A549 (cell line): ENCODE measurements around the gene PDE3B. TPM values are rescaled to one million over a fixed set of nuclear protein-coding genes. Genes with fewer than 3 reads are reported as not detected.

ENCODE experiments used
- ATAC-seq, 2 experiments: fragments of 200-7000 bp in 1 of 2; fragments of >200 bp in 1 of 2; cut with Nextera tagmentation in 1 of 2; cut with Tn5 transposase in 1 of 2; 3 replicates each; pipeline versions ENCODE4 v1.8.0 to v1.9.1; 2018 to 2020; ENCODE audit warnings: mild to moderate bottlenecking in 1 of 2, moderate library complexity in 1 of 2
- CTCF ChIA-PET: fragments of 300-600 bp; sonication (Branson Sonifier 250); formaldehyde crosslinking; extraction: SDS; loops from one replicate; lab custom pipeline; 2021; ENCODE audit warnings: antibody characterized with exemption, inconsistent platforms; lab: Yijun Ruan, JAX
- POLR2A ChIA-PET: fragments of 350-600 bp; formaldehyde crosslinking; extraction: SDS; loops from one replicate; lab custom pipeline; 2021; ENCODE audit warnings: antibody characterized with exemption, inconsistent platforms; lab: Yijun Ruan, JAX
- DNase-seq, 2 experiments: peaks; one replicate each; pipeline versions ENCODE4 v3.0.0 to v3.0.0-alpha.2; 2011 to 2016; ENCODE audit warnings: low read depth in 1 of 2, low spot score in 1 of 2
- FAIRE-seq: peaks from 2 replicates; lab custom pipeline; 2011; peaks lifted over from hg19 to GRCh38; lab: Jason Lieb, UNC
- H3K27ac ChIP-seq, 2 experiments: fragments of >200 bp; sonication (Bioruptor Twin); formaldehyde crosslinking; 3 replicates each; pipeline ENCODE4 v1.5.1; 2016 to 2017
- H3K4me1 ChIP-seq: fragments of >200 bp; sonication (Bioruptor Twin); formaldehyde crosslinking; 3 replicates; pipeline ENCODE4 v1.6.1; 2016
- H3K4me2 ChIP-seq: fragments of >200 bp; sonication (Bioruptor Twin); formaldehyde crosslinking; 3 replicates; pipeline ENCODE4 v1.6.1; 2016
- H3K4me3 ChIP-seq: fragments of >200 bp; sonication (Bioruptor Twin); formaldehyde crosslinking; 3 replicates; pipeline ENCODE4 v1.5.1; 2016
- H3K9me3 ChIP-seq: fragments of >200 bp; sonication (Bioruptor Twin); formaldehyde crosslinking; 3 replicates; pipeline ENCODE4 v1.6.1; 2016
- CEBPB ChIP-seq, 2 experiments: fragments of >200 bp in 1 of 2; sonication (Bioruptor Twin) in 1 of 2; formaldehyde crosslinking in 1 of 2; IDR thresholded peaks; 2 replicates each; pipeline ENCODE4 v1.6.1; 2012 to 2016
- EHF ChIP-seq: fragments of 250-450 bp; sonication (Bioruptor Pico); IDR thresholded peaks from 2 replicates; pipeline ENCODE4 v1.5.0; 2020; ENCODE audit warnings: mild to moderate bottlenecking
- FOSL2 ChIP-seq, 2 experiments: fragments of 450-650 bp in 1 of 2; fragments of >200 bp in 1 of 2; sonication (Bioruptor Twin) in 1 of 2; formaldehyde crosslinking; IDR thresholded peaks; 2 replicates each; pipeline versions ENCODE4 v1.5.0 to v1.6.1; 2016 to 2020; ENCODE audit warnings: mild to moderate bottlenecking in 1 of 2, moderate library complexity in 1 of 2
- FOXS1 ChIP-seq: fragments of 250-450 bp; sonication (Bioruptor Pico); IDR thresholded peaks from 2 replicates; pipeline ENCODE4 v1.5.0; 2020; ENCODE audit warnings: mild to moderate bottlenecking, moderate library complexity
- HEYL ChIP-seq: fragments of 250-450 bp; sonication (Bioruptor Pico); IDR thresholded peaks from 2 replicates; pipeline ENCODE4 v1.8.0; 2021; ENCODE audit warnings: mild to moderate bottlenecking, moderate library complexity
- HOXB5 ChIP-seq: fragments of 250-450 bp; sonication (Bioruptor Pico); IDR thresholded peaks from 2 replicates; pipeline ENCODE4 v1.5.0; 2020; ENCODE audit warnings: mild to moderate bottlenecking, moderate library complexity
- MAFK ChIP-seq: fragments of 450-650 bp; IDR thresholded peaks from 2 replicates; pipeline ENCODE4 v1.6.1; 2014; ENCODE audit not compliant: partially characterized antibody
- MYC ChIP-seq: IDR thresholded peaks from 2 replicates; pipeline ENCODE4 v1.6.1; 2012; ENCODE audit warnings: mild to moderate bottlenecking, inconsistent platforms, low read length, improper control_type of control experiment, borderline replicate concordance
- NPAS2 ChIP-seq: fragments of 250-450 bp; sonication (Bioruptor Pico); IDR thresholded peaks from 2 replicates; pipeline ENCODE4 v1.8.0; 2022; ENCODE audit warnings: mild to moderate bottlenecking, moderate library complexity, borderline replicate concordance
- NR3C1 ChIP-seq: fragments of >200 bp; sonication (Bioruptor Twin); formaldehyde crosslinking; IDR thresholded peaks from 3 replicates; pipeline ENCODE4 v1.6.1; 2017
- PHF8 ChIP-seq: fragments of 200-600 bp; sonication (generic); IDR thresholded peaks from 2 replicates; pipeline ENCODE4 v1.6.1; 2016; ENCODE audit warnings: low read depth, mild to moderate bottlenecking, antibody characterized with exemption, moderate library complexity, borderline replicate concordance
- POLR2AphosphoS2 ChIP-seq: conservative IDR thresholded peaks from 2 replicates; pipeline ENCODE4 v1.6.1; 2012; ENCODE audit warnings: low read length, improper control_type of control experiment, inconsistent platforms
- RAD21 ChIP-seq, 2 experiments: fragments of >200 bp in 1 of 2; sonication (Bioruptor Twin) in 1 of 2; formaldehyde crosslinking in 1 of 2; IDR thresholded peaks in 1 of 2; conservative IDR thresholded peaks in 1 of 2; 2 replicates in 1 of 2; 3 replicates in 1 of 2; pipeline ENCODE4 v1.6.1; 2012 to 2018; ENCODE audit warnings: inconsistent platforms in 1 of 2
- RARB ChIP-seq: fragments of 250-450 bp; sonication (Bioruptor Pico); IDR thresholded peaks from 2 replicates; pipeline ENCODE4 v1.8.0; 2021; ENCODE audit warnings: mild to moderate bottlenecking, moderate library complexity
- RFX5 ChIP-seq: fragments of 450-650 bp; IDR thresholded peaks from 2 replicates; pipeline ENCODE4 v1.7.1; 2014; ENCODE audit warnings: antibody characterized with exemption, mild to moderate bottlenecking, moderate library complexity
- RNF2 ChIP-seq: fragments of 200-600 bp; sonication (generic); IDR thresholded peaks from 2 replicates; pipeline ENCODE4 v1.6.1; 2016; ENCODE audit warnings: low read depth, mild to moderate bottlenecking, antibody characterized with exemption, moderate library complexity, borderline replicate concordance
- SMC3 ChIP-seq: fragments of >200 bp; sonication (Bioruptor Twin); formaldehyde crosslinking; IDR thresholded peaks from 3 replicates; pipeline ENCODE4 v1.6.1; 2018; ENCODE audit warnings: inconsistent platforms
- SREBF2 ChIP-seq: fragments of 450-650 bp; IDR thresholded peaks from 2 replicates; pipeline ENCODE4 v1.6.1; 2014; ENCODE audit warnings: mild to moderate bottlenecking, moderate library complexity
- ZC3H11A ChIP-seq: fragments of 450-650 bp; IDR thresholded peaks from 2 replicates; pipeline ENCODE4 v1.6.1; 2014; ENCODE audit warnings: antibody characterized with exemption, mild to moderate bottlenecking
- ZNF302 ChIP-seq: fragments of 250-450 bp; sonication (Bioruptor Pico); IDR thresholded peaks from 2 replicates; pipeline ENCODE4 v1.9.0; 2021; ENCODE audit warnings: inconsistent platforms, mild to moderate bottlenecking, moderate library complexity
- ZSCAN20 ChIP-seq: fragments of 250-450 bp; sonication (Bioruptor Pico); IDR thresholded peaks from 2 replicates; pipeline ENCODE4 v1.8.0; 2022; ENCODE audit warnings: mild to moderate bottlenecking, moderate library complexity
- WGBS: methylation state at CpG from one replicate; pipeline ENCODE4 v1.1.6; 2017; ENCODE audit errors: missing lambda C conversion rate; 5-methylcytosine and 5-hydroxymethylcytosine counted together
- polyA plus RNA-seq, 4 experiments: library from polyadenylated mRNA; depleted of rRNA in 3 of 4; stranded (reverse); fragments of >200 nt; fragmentation: RNase III in 1 of 4; extraction: RNeasy Plus Mini Kit Qiagen cat#74134 plus additional on column Dnase treatment in 1 of 4; gene quantifications; 2 replicates in 3 of 4; 3 replicates in 1 of 4; pipeline ENCODE4 v1.2.3, GENCODE V29; 2011 to 2017
- TF ChIP-seq, protein P1 (sequence below): fragments of >200 bp; sonication (Bioruptor Twin); formaldehyde crosslinking; IDR thresholded peaks from 3 replicates; pipeline ENCODE4 v1.5.1; 2016
- TF ChIP-seq, protein P2 (sequence below): IDR thresholded peaks from 2 replicates; pipeline ENCODE4 v1.6.1; 2012
- TF ChIP-seq, protein P3 (sequence below): IDR thresholded peaks from 2 replicates; pipeline ENCODE4 v1.6.1; 2012
- TF ChIP-seq, protein P4 (sequence below): fragments of >200 bp; sonication (Bioruptor Twin); formaldehyde crosslinking; IDR thresholded peaks from 2 replicates; pipeline ENCODE4 v1.6.1; 2016
- TF ChIP-seq, protein P5 (sequence below): fragments of 450-650 bp; IDR thresholded peaks from 2 replicates; pipeline ENCODE4 v1.6.1; 2014; ENCODE audit warnings: antibody characterized with exemption
- TF ChIP-seq, protein P6 (sequence below): fragments of >200 bp; sonication (Bioruptor Twin); formaldehyde crosslinking; IDR thresholded peaks from 3 replicates; pipeline ENCODE4 v1.6.1; 2016

PDE3B gene
- polyA plus RNA-seq, 2 of the 4 experiments (the other 2 are of a cell fraction): 2.4 to 2.9 TPM

DNA sequence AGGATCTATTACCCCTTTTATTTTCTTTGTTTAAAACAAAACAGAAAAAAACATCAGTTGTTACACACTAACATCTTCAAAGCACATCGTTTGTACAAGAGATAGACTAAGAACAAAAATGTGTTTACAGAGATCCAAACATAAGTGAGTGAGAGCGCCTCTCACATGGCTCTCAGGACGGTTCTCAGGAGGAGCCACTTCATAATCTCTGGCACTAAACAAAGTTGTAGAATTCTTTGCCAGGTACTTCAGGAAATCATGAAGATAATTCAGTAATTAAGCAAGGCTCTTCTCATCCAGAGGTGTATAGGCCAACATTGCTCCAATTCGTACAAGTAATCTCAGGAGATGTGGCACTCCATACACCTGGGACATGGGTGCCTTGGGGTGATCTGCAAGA lies 29.8 kb downstream of the PDE3B start:
- no peak overlapping the region for H3K4me2 ChIP-seq
- WGBS: 61% methylated on average over 4 of the region's 4 CpGs
- POLR2A ChIA-PET: no interaction called here
- H3K27ac ChIP-seq: no peak overlapping the region
- DNase-seq (no peak), FAIRE-seq (no peak), ATAC-seq (no peak)
- H3K4me3 ChIP-seq: no peak overlapping the region
- no peaks in the 10 kb centered on the region for H3K4me1 ChIP-seq
- no peak for TF ChIP-seq NR3C1
- TF ChIP-seq, protein P1, sequence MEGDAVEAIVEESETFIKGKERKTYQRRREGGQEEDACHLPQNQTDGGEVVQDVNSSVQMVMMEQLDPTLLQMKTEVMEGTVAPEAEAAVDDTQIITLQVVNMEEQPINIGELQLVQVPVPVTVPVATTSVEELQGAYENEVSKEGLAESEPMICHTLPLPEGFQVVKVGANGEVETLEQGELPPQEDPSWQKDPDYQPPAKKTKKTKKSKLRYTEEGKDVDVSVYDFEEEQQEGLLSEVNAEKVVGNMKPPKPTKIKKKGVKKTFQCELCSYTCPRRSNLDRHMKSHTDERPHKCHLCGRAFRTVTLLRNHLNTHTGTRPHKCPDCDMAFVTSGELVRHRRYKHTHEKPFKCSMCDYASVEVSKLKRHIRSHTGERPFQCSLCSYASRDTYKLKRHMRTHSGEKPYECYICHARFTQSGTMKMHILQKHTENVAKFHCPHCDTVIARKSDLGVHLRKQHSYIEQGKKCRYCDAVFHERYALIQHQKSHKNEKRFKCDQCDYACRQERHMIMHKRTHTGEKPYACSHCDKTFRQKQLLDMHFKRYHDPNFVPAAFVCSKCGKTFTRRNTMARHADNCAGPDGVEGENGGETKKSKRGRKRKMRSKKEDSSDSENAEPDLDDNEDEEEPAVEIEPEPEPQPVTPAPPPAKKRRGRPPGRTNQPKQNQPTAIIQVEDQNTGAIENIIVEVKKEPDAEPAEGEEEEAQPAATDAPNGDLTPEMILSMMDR: no peak
- TF ChIP-seq ZNF302 (CRISPR knock-in tag): no peak
- TF ChIP-seq SREBF2: no peak
- TF ChIP-seq RAD21 (conservative IDR thresholded peaks at IDR 0.05 in 1 of 2, IDR thresholded peaks at IDR 0.05 in 1 of 2): no peak
- no peak for TF ChIP-seq RARB
- no peak for TF ChIP-seq HOXB5 (CRISPR knock-in tag)
- TF ChIP-seq ZSCAN20 (CRISPR knock-in tag): no peak
- no peak for TF ChIP-seq PHF8
- no peak for TF ChIP-seq EHF
- TF ChIP-seq POLR2AphosphoS2: no peak
- TF ChIP-seq MYC: no peak
- TF ChIP-seq, protein P2, sequence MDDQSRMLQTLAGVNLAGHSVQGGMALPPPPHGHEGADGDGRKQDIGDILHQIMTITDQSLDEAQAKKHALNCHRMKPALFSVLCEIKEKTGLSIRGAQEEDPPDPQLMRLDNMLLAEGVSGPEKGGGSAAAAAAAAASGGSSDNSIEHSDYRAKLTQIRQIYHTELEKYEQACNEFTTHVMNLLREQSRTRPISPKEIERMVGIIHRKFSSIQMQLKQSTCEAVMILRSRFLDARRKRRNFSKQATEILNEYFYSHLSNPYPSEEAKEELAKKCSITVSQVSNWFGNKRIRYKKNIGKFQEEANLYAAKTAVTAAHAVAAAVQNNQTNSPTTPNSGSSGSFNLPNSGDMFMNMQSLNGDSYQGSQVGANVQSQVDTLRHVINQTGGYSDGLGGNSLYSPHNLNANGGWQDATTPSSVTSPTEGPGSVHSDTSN: no peak
- CTCF ChIA-PET: no interaction called here
- H3K9me3 ChIP-seq: no peaks in the 10 kb centered on the region

DNA sequence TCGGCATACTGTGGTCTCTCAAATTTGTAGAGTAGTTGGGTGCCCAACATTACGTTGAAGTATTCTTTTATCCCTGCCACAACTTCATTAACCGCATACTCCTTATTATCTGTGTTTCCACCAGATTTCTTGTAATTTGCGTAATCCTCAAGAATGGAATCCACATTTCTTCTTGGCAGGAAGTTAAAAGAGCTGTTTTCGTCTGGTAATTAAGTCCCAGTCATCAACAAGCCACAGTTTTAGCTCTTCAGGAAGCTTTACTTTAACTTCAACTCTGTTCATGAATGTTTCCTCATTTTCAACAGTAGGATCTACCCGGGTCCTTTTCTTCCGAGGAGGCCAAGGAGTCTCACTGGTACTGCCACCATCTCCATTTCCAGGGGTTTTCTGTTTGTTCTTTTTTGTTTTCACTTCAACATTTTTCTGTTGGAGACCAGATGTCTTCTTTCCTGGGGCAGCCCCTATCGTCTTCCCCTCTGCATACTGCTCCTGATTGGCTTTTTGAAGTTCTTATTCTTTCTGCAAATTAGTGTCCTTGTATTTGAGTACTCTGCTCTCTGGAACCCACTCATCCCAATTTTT lies 30.3 kb downstream of the PDE3B start:
- Histone ChIP-seq H3K4me1 (no peaks in the 10 kb centered on the region), H3K9me3 (no peaks in the 10 kb centered on the region), H3K4me3 (no peak overlapping the region), H3K27ac (no peak overlapping the region), H3K4me2 (no peak overlapping the region)
- WGBS: 65% methylated on average over 8 of the region's 8 CpGs
- ChIA-PET CTCF (no interaction called here), POLR2A (no interaction called here)
- no peak for FAIRE-seq
- TF ChIP-seq, protein P3, sequence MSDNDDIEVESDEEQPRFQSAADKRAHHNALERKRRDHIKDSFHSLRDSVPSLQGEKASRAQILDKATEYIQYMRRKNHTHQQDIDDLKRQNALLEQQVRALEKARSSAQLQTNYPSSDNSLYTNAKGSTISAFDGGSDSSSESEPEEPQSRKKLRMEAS: no peak
- no peak for TF ChIP-seq NPAS2 (CRISPR knock-in tag)
- DNase-seq: no peak
- no peak for ATAC-seq

DNA sequence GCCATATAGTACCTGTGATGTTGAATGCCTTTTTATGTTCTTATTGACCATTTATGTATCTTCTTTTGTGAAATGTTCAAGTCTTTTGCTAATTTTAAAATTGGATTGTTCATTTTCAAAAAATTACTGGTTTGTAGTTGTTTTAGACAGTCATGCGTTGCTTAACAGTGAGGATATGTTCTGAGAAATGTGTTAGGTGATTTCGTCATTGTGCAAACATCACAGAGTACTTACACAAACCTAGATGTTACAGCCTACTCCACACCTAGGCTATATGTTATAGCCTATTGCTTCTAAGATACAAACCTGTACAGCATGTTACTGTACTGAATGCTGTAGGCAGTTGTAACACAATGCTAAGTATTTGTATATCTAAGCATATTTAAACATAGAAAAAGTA lies 32.5 kb downstream of the PDE3B start:
- peak; percentile 13 for FAIRE-seq

DNA sequence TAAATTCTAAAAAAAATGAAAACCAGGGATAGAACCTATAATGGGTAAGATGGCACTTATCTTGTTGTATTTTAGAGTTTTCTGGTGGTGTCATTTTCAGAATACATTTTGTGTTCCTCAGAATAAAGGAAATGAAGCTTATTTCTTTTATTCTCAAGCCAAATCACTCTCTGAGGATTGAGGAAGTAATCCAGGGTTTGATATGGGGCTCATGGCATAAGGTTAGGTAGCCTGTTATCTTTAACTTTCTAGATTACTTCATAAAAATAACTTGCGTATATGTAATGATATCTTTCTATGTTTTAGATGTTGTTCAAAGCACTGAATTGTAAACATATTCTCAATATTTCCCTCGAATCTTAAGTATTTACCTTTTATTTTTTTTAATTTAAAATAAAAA lies 33.5 kb downstream of the PDE3B start:
- TF ChIP-seq ZNF302 (CRISPR knock-in tag): no peak
- TF ChIP-seq CEBPB (IDR thresholded peaks at IDR 0.05): no peak
- TF ChIP-seq, protein P4, sequence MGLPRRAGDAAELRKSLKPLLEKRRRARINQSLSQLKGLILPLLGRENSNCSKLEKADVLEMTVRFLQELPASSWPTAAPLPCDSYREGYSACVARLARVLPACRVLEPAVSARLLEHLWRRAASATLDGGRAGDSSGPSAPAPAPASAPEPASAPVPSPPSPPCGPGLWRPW: no peak
- TF ChIP-seq, protein P5, sequence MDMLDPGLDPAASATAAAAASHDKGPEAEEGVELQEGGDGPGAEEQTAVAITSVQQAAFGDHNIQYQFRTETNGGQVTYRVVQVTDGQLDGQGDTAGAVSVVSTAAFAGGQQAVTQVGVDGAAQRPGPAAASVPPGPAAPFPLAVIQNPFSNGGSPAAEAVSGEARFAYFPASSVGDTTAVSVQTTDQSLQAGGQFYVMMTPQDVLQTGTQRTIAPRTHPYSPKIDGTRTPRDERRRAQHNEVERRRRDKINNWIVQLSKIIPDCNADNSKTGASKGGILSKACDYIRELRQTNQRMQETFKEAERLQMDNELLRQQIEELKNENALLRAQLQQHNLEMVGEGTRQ: no peak
- no peak for TF ChIP-seq RFX5
- TF ChIP-seq RNF2: no peak
- TF ChIP-seq FOSL2 (IDR thresholded peaks at IDR 0.05): no peak
- no peak for TF ChIP-seq FOSL2 (CRISPR knock-in tag; IDR thresholded peaks at IDR 0.05)
- TF ChIP-seq, protein P6, sequence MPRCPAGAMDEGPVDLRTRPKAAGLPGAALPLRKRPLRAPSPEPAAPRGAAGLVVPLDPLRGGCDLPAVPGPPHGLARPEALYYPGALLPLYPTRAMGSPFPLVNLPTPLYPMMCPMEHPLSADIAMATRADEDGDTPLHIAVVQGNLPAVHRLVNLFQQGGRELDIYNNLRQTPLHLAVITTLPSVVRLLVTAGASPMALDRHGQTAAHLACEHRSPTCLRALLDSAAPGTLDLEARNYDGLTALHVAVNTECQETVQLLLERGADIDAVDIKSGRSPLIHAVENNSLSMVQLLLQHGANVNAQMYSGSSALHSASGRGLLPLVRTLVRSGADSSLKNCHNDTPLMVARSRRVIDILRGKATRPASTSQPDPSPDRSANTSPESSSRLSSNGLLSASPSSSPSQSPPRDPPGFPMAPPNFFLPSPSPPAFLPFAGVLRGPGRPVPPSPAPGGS: no peak
- TF ChIP-seq FOXS1 (CRISPR knock-in tag): no peak
- no peak for TF ChIP-seq SMC3
- TF ChIP-seq ZSCAN20 (CRISPR knock-in tag): no peak
- TF ChIP-seq SREBF2: no peak
- no peak for TF ChIP-seq ZC3H11A
- CTCF ChIA-PET: no interaction called here
- ATAC-seq: no peak
- H3K4me3 ChIP-seq: no peak overlapping the region
- DNase-seq: no peak
- no peaks in the 10 kb centered on the region; the same call in 2 of the 3 replicates for H3K4me1 ChIP-seq
- POLR2A ChIA-PET: no interaction called here
- no peak overlapping the region for H3K4me2 ChIP-seq
- no peaks in the 10 kb centered on the region for H3K9me3 ChIP-seq
- H3K27ac ChIP-seq: no peak overlapping the region; a peak in 1 of 6 replicates
- FAIRE-seq: no peak
- 53% methylated on average over 2 of the region's 2 CpGs for whole genome bisulfite sequencing

More for the DNA sequence above, 32.5 kb downstream of the PDE3B start:
- no peak for TF ChIP-seq HEYL
- peak; percentile 12 for TF ChIP-seq MAFK
- no peaks in the 10 kb centered on the region for H3K9me3 ChIP-seq
- H3K4me1 ChIP-seq: no peaks in the 10 kb centered on the region; the same call in 2 of the 3 replicates
- H3K4me3 ChIP-seq: no peak overlapping the region
- H3K4me2 ChIP-seq: no peak overlapping the region
- no peak for ATAC-seq
- DNase-seq: no peak
- WGBS: 33% methylated on average over 2 of the region's 2 CpGs
- POLR2A ChIA-PET: no interaction called here
- H3K27ac ChIP-seq: no peak overlapping the region
- CTCF ChIA-PET: no interaction called here
